Measurements from ENCODE around the gene RGPD5.
"Not testable (repeated sequence)": the region's sequence is repeated elsewhere in the genome, so short reads cannot be mapped to it uniquely, and the experiment has no call there.

Gene RGPD5

DNA sequence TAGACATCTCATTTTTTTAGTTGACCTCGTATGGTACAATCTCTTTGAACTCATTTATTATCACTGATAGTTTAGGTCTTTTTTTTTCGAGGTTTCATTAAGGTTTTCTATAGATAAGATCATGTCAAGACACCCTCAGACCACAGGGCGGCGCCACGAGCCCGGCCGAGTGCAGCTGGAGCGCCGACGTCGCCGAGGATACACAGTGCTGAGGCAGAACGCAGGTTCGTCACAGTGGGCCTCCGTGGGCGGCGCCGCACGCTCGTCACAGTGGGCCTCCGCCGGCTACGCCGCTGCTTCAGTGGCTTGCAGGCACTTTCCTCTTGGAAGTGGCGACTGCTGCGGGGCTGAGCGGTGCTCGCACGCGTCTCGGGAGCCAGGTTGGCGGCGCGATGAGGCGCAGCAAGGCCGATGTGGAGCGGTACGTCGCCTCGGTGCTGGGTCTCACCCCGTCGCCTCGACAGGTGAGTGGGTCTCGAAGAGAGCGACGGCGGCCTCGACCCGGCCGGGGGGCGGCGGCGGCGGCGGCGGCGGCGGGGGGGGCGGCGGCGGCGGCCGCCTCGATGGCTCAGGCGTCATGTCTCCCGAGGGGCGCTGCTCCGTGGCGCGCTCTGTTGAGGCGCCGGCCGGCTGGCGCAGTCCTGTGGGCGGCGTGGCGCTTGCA, at the start of gene RGPD5:
RGPD5 (plus strand) TSS at position 232 of the 664 bp plus-strand sequence; CDS start at position 393, 161 bp downstream.
- DNase-seq: not testable (repeated sequence)

DNA sequence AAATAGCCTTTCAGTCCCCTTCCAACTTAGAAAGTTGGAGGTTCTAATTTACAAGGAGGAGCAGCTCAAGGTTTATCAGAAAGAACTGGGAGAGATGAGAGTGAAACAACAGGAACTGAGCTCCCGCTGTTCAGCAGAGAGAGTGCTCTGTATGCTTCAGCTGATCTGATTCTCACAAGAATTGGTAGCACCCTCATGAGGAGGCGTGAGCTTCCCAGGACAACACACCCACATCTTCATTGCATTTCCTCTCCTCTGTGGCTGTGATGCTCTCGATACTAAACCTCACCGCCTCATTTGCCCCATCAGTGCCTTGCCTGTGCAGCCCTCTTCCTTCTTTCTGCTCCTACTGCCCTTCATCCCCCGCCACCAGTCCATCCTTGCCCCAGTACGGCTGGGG, 42.5 kb upstream of the RGPD5 start:
- not testable (repeated sequence) for DNase-seq

DNA sequence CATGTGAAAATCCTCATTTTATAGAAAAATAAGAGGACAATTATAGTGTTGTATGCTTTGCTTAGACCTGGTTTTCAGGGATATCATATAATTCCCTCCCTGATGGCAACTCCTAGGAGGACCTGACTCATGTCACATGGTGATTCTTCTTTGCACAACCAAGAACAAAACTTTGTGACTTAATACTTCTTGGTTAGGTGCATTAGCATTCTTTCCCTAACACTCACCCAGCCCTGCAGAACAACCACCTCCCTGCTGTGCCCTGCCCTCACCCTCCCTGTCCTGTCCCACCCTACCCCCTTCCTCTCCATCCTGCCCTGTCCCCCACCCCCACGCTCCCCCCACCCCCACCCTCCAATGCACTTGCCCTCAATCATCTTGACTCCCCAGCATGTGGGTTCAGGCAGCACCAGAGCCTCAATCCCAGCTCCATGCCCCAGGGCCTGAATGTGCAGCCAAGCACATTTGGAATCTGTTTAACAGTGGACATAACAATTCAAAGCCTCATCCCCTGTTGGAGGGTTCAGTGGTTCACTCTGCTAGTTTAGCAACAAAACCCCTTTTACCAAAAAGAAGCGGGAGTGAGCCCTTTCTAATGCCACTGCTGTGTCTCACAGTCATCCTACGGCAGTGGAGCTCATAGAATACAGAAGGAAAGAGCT, 36.8 kb upstream of the RGPD5 start:
- not testable (repeated sequence) for DNase-seq

DNA sequence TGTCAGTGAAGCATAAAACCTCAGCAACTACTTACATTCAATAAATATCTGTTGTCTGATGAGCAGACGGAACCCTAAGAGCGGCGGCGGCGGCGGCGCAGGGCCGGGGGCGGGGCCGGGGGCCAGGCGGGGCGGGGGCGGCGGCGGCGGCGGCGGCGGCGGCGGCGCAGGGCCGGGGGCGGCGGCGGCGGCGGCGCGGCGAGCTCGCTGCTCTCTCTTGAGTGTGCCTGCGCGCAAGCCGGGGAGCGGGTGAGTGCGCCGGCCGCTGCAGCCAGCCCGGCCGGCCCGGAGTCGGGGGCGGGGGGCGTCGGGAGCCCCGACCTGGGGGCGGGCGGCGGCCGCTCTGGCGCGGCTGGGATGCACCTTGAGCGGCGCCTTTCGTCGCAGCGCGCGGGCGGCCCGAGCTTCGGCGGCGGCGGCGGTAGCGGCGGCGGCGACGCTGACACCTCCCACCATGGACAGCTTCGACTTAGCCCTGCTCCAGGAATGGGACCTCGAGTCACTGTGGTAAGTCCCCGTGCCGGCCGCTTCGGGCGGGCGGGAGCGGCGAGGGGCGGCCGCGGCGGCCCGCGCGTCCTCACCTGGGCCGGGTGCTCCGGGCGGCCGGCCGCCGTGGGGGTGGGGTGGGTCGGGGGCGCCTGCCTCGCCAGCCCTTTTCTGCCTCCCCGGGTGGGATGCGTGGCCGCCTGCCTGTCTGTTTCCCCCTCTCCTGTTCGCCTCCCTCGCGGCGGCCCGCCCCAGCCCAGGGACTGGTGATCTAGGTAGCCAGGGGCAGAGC, 33.7 kb upstream of the RGPD5 start:
- not testable (repeated sequence) for DNase-seq

DNA sequence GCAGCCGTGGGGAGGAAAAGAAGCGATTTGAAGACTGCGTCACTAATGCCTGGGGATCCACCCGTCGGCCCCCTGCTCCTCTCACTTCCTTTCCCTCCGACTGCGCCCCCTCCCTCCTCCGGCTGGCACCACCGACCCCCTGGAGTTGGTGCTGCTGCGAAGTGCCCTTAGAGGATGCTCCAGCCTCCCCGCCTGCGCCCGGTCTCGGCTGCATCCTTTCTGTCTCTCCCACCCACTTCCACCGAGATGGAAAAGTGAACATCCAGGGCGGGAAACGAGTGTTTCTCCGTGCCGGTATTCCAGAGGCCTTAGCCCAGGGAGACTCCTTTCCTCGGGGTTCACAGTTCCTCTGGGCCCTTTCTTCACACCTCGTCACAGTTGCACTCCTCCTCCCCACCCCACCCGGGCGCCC, 33.1 kb upstream of the RGPD5 start:
- DNase-seq: not testable (repeated sequence)

DNA sequence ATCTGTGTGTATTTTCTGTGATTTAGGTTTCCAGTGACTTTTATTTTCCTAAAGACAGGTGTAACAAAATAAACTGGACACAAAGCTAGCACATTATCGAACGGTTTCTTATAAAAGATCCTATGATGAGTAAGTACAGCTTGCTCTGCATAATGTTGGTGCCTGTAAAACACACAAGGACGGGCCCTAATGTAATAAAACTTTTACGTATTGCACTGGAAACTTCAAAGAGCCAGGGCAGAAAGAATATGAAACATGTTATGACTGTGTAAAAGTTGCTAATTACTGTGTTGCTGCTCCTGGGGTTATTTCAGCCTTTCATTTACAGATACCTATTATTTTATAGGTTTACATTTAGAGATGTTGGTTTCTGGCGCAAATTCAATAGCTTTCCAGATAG, 32.1 kb upstream of the RGPD5 start:
- DNase-seq: not testable (repeated sequence)

DNA sequence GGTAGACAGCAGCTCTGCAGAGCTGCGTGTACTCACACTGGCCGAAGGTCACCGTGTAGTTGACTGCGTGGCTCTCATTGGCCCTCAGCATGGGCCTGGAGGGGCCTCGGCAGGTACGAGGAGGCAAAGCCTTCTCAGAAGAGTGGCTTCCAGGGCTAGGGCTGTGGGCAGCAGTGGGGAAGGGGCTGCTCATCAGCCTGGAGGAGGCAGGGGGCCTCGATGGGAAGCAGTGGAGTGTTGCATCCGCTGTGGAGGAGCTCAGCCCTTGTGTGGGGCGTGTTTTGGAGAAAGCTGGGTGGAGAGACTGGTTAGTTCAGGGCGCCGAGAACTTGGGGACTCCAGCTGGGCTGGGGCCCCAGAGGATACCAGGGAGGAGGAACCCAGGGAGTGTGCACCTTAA, 28.0 kb upstream of the RGPD5 start:
- not testable (repeated sequence) for DNase-seq

DNA sequence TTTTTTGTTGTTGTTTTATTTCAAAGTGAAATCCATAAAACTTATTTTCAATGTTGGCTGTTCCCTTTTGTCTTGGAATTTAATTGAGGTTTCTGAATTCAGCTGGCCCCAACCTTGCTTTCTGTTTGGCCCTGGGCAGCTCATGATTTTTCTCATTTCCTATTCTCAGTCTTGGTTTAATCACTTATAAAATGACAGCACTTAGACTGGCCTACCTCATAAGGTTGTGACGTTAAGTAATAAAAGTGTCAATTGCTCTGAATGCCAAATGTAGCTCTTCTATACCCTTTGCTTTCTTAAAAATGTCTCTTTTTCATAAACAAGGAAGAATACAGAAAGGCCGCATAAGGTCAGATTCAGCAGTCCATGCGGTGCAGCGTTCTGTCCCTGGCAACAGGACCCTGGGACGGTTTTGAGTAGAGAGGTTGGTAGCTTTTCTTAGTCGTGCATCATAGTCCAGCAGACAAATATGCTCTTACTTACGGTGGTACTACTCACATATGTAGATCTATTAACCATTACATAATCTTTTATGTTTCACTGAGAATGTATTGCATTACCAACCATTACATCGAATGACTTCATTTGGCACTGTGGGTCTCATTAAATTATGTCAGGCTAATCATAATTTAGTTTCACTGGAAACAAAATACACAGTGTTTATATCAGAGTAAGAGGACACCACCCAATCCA, 27.1 kb upstream of the RGPD5 start:
- not testable (repeated sequence) for DNase-seq

DNA sequence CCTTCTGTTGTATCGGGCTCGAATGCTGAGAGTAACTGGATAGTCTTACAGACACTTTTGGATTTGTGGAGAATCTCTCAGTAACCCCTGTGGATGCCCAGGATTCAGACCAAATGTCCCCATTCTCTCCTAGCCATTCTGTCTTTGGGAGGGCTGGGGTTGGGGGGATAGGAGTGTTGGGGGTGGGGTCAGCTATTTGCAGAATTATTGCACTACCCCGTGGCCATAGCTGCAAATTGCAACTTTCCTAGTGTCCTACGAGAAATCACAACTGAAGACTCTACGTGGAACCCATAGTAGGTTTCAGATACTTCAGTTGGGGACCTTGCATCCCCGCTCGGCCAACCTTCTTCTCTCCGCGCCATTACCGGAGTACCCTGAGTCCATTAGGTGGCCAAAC, 25.2 kb upstream of the RGPD5 start:
- not testable (repeated sequence) for DNase-seq

DNA sequence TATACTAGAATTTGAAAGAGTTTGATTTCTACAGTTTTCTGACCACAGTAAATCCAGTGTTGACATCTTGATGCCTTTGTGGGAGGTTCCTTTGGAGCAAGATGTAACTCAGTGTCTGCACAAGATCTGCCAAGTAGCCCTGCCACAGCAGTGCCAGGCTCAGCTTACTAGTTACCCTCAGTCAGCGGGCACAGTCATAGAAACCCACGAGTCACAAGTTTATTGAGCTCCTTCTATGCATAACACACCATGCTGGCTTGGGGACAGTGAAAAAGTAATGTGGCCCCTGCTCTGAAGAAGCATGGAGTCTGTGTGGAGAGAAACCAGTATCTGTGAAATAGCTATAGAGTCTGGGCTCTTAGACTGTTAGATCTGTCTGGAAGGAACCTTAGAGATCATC, 15.0 kb upstream of the RGPD5 start:
- DNase-seq: not testable (repeated sequence)

DNA sequence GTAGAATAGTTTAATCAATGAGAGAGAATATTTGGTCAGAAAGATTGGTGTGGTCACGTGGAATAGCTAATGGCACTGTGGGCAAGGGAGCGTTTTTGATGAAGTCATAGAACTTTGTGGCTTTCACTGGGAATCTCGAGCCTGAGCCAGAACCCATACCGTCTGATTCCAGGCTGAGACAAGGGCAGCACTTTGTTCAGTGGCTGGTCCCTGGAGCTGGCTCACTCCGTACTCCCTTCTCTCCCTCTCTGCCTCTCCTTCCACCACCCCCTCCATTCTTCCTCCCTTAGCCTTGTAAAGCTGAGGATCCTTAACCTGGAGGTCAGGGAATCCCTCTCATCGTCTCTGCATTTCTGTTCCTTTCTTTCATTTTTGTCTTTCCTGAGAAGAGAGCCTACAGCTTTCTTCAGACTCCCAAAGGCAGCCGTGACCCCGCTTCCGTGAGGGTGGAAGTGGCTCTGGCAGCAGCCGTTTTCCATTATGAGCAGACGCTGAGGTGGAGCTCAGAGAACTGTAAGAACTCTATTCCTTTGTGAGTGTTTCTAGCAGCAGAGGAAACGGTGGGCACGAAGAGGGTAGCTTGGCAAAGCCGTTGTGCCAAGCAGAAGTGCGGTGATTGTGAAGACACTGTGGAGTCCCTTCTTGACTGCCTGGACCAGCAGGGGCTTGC, 12.8 kb upstream of the RGPD5 start:
- DNase-seq: not testable (repeated sequence)

DNA sequence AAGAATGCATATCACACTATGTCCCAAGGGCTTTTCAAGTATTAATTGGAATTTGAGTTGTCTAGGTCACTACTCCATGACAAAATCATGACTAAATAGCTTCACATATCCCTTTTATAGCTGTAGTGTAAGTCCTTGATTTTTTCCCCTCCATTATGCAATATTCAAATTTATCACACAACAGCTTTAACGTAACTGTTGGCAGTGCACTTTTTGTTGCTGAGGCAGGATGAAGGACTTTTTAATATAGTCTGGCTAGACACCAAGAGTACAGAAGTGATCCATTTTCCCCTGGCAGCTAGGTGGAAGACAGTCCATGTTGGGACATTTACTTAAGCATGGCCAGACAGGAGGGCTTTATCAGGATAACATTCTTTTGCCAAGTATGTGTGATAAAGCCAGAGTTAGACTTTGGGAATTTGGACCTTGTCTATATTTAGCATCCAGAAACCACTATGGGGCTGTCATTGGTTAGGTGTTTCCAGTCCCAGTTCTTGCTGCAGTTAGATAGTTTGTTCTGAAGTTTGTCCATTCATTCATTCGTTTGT, 11.6 kb upstream of the RGPD5 start:
- DNase-seq: not testable (repeated sequence)

DNA sequence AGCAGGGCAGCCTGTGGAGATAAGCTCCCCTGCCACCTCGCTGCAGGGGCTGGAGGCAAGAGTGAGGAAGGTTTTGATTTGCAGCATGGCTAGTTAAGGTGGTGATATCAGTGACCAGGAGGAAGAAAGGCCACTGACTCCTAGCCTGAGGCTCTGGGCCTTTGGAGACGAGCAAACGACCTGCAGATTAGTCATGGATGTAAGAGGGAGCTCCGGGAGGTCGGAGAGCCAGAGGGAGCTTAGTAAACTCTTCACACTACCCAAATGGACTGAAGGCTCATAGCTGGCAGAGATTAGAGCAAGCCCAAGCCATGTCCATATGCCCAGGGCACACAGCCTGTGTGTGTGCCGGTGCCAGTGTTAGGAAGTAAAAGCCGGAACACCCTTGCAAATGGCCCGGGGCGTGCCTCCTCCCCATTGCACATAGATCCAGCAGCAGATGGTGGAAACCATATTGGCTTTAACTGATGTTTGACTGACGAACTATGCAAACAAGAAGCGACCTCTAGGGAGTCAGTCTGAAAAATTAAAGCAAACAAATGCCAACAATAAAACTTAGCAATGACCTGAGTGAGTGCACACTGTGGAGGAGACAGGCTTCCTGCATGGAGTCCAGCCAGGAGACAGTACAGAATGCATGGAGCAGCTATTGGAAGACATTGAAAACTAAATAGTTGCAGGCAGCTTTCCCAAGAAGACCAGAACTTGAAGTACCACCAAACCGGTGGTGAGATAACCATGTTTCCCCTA, 2.4 kb upstream of the RGPD5 start:
- not testable (repeated sequence) for DNase-seq

DNA sequence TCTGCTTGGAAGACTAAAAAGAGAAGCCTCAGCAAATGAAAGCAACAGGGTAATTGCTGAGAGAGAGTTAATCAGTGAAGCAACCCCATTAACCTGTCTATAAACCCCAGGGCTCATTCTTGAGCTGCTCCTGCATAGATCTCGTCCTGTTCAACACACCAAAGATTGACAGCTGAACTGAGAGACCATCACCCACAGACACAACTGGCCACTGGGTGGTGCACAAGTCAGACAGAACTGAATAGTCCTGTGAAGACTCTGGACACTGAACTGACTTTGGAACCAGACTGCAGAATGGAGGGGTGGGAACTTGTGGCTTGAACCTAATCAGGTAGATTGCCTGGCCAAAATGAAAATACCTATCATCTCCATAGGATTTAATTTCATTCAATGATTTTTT, 1.4 kb upstream of the RGPD5 start:
- DNase-seq: not testable (repeated sequence)

DNA sequence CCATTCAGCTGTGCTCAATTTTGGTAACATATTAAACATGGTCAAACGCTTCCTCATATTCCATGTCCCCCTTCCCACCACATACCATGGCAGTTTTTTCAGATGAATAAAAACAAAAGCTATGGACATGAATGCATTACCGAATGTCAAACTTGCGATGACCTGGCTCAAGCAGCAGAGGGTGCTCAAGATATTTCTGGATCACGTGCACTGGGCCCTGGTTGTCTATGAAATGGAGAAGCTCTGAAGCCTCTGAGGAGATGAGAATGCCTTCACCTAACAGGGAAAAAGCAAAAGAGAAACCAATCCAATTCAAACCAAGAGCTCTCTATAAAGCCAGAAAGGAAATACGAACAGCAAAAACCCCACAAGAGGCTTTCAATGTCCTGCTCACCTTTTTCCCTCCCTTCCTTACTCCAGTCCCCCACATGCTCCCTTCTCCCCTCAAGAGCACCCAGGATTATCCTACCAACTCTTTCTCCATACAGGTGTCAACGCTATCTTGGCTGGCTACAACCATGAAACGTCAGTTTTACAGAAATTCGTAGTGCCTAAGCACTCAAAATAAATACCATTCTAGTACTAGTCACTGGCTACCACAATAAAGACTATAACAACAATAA, 77.1 kb downstream of the RGPD5 start:
- DNase-seq: not testable (repeated sequence)

DNA sequence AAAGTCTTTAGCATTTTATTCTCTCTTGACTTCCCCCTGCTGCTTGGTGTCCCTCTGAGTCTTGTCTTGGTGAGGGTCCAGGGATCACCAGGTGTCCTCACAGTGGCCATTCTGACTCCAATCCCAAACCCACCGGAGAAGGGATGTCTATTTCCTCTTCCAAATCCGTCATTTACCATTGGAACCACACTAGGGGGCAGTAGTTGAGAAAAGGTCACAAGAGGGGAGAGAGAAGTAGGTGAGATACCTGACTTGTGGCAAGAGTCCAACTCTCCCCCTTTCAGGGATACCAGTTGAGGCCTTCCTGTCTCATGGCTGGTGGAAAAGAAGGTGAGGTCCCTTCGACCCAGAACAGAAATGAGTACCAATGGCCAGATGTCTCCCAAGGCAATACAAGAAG, 82.5 kb downstream of the RGPD5 start:
- not testable (repeated sequence) for DNase-seq

DNA sequence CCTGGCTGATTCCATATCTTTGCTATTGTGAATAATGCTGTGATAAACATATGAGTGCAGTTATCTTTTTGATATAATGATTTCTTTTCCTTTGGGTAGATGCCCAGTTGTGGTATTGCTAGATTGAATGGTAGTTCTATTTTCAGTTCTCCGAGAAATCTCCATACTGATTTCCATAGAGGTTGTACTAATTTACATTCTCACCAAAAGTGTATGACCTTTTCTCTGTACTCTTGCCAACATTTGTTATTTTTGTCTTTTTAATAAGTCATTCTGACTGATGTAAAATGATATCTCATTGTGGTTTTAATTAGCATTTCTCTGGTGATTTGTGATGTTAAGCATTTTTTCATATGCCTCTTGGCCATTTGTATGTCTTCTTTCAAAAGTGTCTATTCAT, 88.0 kb downstream of the RGPD5 start:
- not testable (repeated sequence) for DNase-seq

DNA sequence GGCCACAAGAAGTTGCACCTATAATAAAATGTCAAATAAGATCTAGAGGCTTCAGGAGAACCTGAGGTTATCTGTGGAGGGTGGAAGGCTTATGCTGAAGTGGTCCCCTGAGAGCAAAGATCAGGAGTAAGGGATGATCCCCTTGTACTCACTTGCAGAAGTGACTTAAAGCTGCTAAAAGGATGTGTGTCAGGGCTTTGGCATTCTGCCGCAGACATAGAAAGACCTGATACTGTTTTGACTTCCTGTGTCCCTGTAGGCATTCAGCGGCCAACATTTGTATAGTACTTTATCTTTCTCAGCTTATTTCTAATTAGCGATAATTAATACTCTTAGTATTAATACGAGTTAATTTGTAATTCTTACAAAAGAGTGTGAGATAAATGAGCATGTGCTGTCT, 94.3 kb downstream of the RGPD5 start:
- DNase-seq: not testable (repeated sequence)

DNA sequence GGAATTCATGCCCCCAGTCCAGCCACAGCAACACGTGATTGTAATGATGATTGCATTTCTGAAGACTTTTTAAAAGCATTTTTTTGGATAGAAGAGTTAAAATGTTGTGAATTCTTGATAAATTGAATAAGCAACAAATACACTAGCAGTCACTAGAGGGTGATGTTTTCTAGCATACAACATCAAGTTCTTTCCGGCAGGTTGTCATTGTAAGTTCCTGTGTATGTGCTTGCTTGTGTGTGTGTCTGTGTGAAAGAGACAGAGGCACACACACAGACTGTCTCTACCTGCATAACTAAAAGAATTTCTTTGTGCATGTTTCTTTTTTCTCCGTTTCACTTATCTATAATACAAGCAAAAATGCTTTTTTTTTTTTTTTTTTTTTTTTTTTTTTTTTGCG, 95.8 kb downstream of the RGPD5 start:
- not testable (repeated sequence) for DNase-seq

DNA sequence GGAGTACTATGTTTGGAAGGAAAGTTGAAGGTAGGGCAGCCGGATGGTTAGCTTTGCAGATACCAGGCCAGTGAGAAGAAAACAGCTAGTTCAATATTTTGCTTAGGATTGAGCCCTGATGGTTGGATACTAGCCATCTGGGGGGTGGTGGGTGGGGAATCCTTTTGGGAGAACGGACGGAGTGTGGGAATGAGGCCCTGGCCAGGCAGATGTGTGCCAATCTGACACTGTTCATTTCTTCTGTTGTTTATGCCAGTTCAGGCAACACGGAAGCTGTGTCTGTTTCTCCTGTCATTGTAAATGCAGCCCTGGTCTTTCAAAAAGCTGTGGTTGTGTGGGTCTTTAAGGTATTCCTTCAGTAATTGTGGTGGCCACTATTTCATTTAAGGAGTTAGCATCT, 96.9 kb downstream of the RGPD5 start:
- not testable (repeated sequence) for DNase-seq

DNA sequence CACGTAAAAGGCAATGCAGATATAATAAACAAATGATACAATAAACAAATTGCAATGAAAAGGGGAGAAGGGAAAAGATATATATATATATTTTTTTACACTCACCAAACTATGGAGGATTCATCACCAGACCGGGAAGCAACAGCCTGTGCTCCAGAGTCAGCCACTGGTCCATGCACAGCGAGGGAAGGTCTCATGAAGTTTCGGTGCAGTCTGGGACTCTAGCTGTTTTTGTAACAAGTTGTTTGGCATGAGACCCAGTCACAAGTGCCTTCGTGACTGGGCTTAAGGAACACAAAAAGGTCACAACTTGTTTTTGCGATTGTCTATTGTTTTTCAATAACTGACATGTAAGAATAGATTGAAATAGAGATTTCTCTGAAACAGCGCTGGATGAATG, 99.6 kb downstream of the RGPD5 start:
- DNase-seq: not testable (repeated sequence)

Data from NCI-H1048 (cell line).